HL-60 (cell line): ENCODE results near the gene SART1.
A peak's percentile ranks its signal among the peaks of the same experiment; 100 is the strongest.

Experiments used
- DNase-seq, 2 experiments: peaks; one replicate each; pipeline ENCODE4 v3.0.0-alpha.2; 2010 to 2020; ENCODE audit warnings: low read depth in 1 of 2, low spot score in 1 of 2
- H3K27ac ChIP-seq: fragments of 250-450 bp; sonication (Bioruptor Pico); replicated peaks from 2 replicates; pipeline ENCODE4 v1.5.1; 2020; ENCODE audit warnings: mild to moderate bottlenecking, moderate library complexity
- H3K27me3 ChIP-seq: fragments of 250-450 bp; sonication (Bioruptor Pico); 2 replicates; pipeline ENCODE4 v1.5.1; 2021; ENCODE audit warnings: mild to moderate bottlenecking, moderate library complexity; ENCODE audit not compliant: insufficient read depth, poor library complexity, severe bottlenecking
- H3K4me3 ChIP-seq: replicated peaks from 2 replicates; pipeline ENCODE4 v1.5.1; 2011; ENCODE audit warnings: mild to moderate bottlenecking, control low read depth, low read length; ENCODE audit not compliant: insufficient read depth
- GABPA ChIP-seq: IDR thresholded peaks from 2 replicates; pipeline ENCODE4 v1.6.1; 2012; ENCODE audit warnings: low read depth
- POLR2AphosphoS5 ChIP-seq: IDR thresholded peaks from 2 replicates; pipeline ENCODE4 v1.6.1; 2012; ENCODE audit warnings: low read depth
- SPI1 ChIP-seq: IDR thresholded peaks from 2 replicates; pipeline ENCODE4 v1.6.1; 2012; ENCODE audit warnings: low read depth, mild to moderate bottlenecking, borderline replicate concordance
- TF ChIP-seq, protein P1 (sequence below): IDR thresholded peaks from one replicate; pipeline ENCODE4 v1.5.1; 2011; ENCODE audit warnings: low read length, control low read depth, inconsistent platforms; ENCODE audit not compliant: insufficient read depth
- TF ChIP-seq, protein P2 (sequence below): IDR thresholded peaks from 2 replicates; pipeline ENCODE4 v1.6.1; 2012; ENCODE audit warnings: low read depth; ENCODE audit not compliant: insufficient replicate concordance

SART1 gene

DNA sequence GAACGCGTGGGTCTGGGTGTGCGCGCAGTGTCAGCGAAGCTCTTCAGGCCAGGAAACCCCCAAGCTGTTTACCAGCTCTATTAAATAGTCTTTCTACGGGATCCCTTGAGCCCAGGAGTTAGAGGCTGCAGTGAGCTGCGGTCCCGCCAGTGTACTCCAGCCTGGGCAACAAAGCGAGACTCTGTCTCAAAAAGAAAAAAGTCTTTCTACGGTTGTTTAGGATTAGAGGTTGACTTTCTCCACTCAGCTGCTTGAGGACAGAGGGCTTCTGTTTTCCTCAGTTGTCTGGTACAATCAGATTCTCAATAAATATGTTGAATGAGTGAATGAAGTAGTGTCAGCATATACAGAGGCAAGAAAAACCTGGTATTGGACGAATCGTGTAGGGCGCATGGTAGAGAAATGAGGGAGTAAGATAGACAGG, 619 bp downstream of the SART1 start:
- TF ChIP-seq, protein P1, sequence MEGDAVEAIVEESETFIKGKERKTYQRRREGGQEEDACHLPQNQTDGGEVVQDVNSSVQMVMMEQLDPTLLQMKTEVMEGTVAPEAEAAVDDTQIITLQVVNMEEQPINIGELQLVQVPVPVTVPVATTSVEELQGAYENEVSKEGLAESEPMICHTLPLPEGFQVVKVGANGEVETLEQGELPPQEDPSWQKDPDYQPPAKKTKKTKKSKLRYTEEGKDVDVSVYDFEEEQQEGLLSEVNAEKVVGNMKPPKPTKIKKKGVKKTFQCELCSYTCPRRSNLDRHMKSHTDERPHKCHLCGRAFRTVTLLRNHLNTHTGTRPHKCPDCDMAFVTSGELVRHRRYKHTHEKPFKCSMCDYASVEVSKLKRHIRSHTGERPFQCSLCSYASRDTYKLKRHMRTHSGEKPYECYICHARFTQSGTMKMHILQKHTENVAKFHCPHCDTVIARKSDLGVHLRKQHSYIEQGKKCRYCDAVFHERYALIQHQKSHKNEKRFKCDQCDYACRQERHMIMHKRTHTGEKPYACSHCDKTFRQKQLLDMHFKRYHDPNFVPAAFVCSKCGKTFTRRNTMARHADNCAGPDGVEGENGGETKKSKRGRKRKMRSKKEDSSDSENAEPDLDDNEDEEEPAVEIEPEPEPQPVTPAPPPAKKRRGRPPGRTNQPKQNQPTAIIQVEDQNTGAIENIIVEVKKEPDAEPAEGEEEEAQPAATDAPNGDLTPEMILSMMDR = no peak
- TF ChIP-seq SPI1 = no peak
- TF ChIP-seq GABPA = no peak
- TF ChIP-seq, protein P2, sequence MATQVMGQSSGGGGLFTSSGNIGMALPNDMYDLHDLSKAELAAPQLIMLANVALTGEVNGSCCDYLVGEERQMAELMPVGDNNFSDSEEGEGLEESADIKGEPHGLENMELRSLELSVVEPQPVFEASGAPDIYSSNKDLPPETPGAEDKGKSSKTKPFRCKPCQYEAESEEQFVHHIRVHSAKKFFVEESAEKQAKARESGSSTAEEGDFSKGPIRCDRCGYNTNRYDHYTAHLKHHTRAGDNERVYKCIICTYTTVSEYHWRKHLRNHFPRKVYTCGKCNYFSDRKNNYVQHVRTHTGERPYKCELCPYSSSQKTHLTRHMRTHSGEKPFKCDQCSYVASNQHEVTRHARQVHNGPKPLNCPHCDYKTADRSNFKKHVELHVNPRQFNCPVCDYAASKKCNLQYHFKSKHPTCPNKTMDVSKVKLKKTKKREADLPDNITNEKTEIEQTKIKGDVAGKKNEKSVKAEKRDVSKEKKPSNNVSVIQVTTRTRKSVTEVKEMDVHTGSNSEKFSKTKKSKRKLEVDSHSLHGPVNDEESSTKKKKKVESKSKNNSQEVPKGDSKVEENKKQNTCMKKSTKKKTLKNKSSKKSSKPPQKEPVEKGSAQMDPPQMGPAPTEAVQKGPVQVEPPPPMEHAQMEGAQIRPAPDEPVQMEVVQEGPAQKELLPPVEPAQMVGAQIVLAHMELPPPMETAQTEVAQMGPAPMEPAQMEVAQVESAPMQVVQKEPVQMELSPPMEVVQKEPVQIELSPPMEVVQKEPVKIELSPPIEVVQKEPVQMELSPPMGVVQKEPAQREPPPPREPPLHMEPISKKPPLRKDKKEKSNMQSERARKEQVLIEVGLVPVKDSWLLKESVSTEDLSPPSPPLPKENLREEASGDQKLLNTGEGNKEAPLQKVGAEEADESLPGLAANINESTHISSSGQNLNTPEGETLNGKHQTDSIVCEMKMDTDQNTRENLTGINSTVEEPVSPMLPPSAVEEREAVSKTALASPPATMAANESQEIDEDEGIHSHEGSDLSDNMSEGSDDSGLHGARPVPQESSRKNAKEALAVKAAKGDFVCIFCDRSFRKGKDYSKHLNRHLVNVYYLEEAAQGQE = no peak
- TF ChIP-seq POLR2AphosphoS5 = no peak
- no peak for DNase-seq
- no peaks in the 10 kb centered on the region for H3K27me3 ChIP-seq
- peak overlapping the region; percentile 47 for H3K27ac ChIP-seq
- H3K4me3 ChIP-seq = peak overlapping the region; percentile 80

DNA sequence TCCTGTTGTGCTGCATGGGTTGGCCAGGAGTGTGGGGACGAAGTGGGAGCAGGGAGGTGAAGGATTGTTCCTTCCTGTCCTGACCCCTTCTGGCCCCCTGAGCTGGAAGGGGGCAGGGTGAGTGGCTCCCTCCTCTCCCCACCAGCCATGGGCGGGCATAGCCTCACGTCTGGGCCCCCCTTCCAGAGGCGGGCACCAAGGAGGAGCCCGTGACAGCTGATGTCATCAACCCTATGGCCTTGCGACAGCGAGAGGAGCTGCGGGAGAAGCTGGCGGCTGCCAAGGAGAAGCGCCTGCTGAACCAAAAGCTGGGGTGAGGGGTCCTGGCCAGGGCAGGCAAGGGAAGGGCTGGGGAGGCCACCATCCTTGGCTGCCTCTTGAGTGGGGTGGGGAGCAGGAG, 3.4 kb downstream of the SART1 start:
- DNase-seq = no peak
- Histone ChIP-seq H3K4me3 (no peak overlapping the region), H3K27ac (no peak overlapping the region), H3K27me3 (no peaks in the 10 kb centered on the region)
- TF ChIP-seq, protein P2 = no peak
- no peak for TF ChIP-seq POLR2AphosphoS5
- TF ChIP-seq GABPA = no peak
- TF ChIP-seq, protein P1 = no peak
- TF ChIP-seq SPI1 = no peak

DNA sequence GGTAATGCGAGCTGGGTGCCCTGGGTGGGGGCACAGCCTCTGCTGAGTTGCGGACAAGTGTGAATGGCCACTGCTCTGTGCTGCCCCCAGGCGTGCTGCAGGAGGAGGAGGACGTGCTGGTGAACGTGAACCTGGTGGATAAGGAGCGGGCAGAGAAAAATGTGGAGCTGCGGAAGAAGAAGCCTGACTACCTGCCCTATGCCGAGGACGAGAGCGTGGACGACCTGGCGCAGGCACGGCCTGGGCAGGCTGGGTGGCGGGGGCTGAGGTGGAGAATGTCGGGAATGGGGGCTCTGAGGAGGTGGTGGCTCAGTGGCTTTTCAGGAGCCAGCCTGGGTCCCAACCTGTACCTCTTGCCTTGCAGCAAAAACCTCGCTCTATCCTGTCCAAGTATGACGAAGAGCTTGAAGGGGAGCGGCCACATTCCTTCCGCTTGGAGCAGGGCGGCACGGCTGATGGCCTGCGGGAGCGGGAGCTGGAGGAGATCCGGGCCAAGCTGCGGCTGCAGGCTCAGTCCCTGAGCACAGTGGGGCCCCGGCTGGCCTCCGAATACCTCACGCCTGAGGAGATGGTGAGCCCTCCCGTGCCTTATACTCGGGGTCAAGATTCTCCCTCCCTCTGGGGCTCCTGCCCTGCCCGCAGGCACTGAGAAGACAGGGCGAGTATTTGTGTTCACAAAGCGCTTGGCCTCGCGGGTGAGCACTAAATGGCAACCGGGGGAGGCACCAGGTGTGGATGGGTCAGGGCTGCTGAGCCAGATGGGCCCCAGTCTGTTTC, 4.6 kb downstream of the SART1 start:
- no peak overlapping the region for H3K4me3 ChIP-seq
- TF ChIP-seq GABPA (no peak), POLR2AphosphoS5 (no peak), SPI1 (no peak)
- TF ChIP-seq, protein P2 = no peak
- TF ChIP-seq, protein P1 = no peak
- H3K27ac ChIP-seq = no peak overlapping the region
- no peaks in the 10 kb centered on the region for H3K27me3 ChIP-seq
- no peak for DNase-seq
